NCI-H146 treated with DMSO at 0.1 percent for 48 hours (cell line): ENCODE data around the gene E2F2.

ENCODE experiments used
- DNase-seq: peaks from one replicate; lab custom pipeline; 2025; ENCODE audit not compliant: unreplicated experiment; lab: John Stamatoyannopoulos, UW

E2F2 gene

GRCh38 chr1:23530747-23531561, at the start of gene E2F2:
Gene E2F2, minus strand, starts transcription at chr1:23531233. Its CDS starts 440 bp downstream, at chr1:23530793.
- DNase-seq, result peak; percentile 37

GRCh38 chr1:23578997-23579363, 47.9 kb upstream of the E2F2 start:
- no peak for DNase-seq

- no peak for DNase-seq
Observed at GRCh38 chr1:23578311-23578996, 47.4 kb upstream of the E2F2 start.

- DNase-seq, result no peak
Observed at GRCh38 chr1:23577056-23578004, 46.3 kb upstream of the E2F2 start.

- DNase-seq, result no peak
Observed at GRCh38 chr1:23576338-23577055, 45.5 kb upstream of the E2F2 start.

GRCh38 chr1:23575226-23575810, 44.3 kb upstream of the E2F2 start:
- no peak for DNase-seq

GRCh38 chr1:23574265-23574754, 43.3 kb upstream of the E2F2 start:
- no peak for DNase-seq

- no peak for DNase-seq
Observed at GRCh38 chr1:23573574-23574182, 42.6 kb upstream of the E2F2 start.

- DNase-seq, result no peak
Observed at GRCh38 chr1:23571465-23571864, 40.4 kb upstream of the E2F2 start.

- DNase-seq, result no peak
Observed at GRCh38 chr1:23570001-23570691, 39.1 kb upstream of the E2F2 start.

GRCh38 chr1:23568608-23569383, 37.8 kb upstream of the E2F2 start:
- no peak for DNase-seq

GRCh38 chr1:23567996-23568607, 37.1 kb upstream of the E2F2 start:
- DNase-seq, result no peak

- no peak for DNase-seq
Observed at GRCh38 chr1:23567629-23567995, 36.6 kb upstream of the E2F2 start.

- DNase-seq, result no peak
Observed at GRCh38 chr1:23566304-23566703, 35.3 kb upstream of the E2F2 start.

GRCh38 chr1:23565776-23566175, 34.7 kb upstream of the E2F2 start:
- DNase-seq, result no peak

- DNase-seq, result no peak
Observed at GRCh38 chr1:23564529-23565122, 33.6 kb upstream of the E2F2 start.

GRCh38 chr1:23563755-23564374, 32.8 kb upstream of the E2F2 start:
- DNase-seq, result no peak
